Activated naive CD8-positive, alpha-beta T cell (primary cell): ENCODE measurements around the gene ATOSB.
A peak's percentile ranks its signal among the peaks of the same experiment; 100 is the strongest.

ENCODE experiments used
- H3K27ac Mint-ChIP-seq: one replicate; pipeline ENCODE4 v1.8.0; 2021; ENCODE audit warnings: mixed read lengths
- H3K27me3 Mint-ChIP-seq: one replicate; pipeline ENCODE4 v1.8.0; 2021; ENCODE audit warnings: mixed read lengths
- H3K36me3 Mint-ChIP-seq: one replicate; pipeline ENCODE4 v1.8.0; 2021; ENCODE audit warnings: mixed read lengths
- H3K4me1 Mint-ChIP-seq: one replicate; pipeline ENCODE4 v1.8.0; 2021; ENCODE audit warnings: low read depth, mixed read lengths
- H3K4me3 Mint-ChIP-seq: one replicate; pipeline ENCODE4 v1.8.0; 2021; ENCODE audit warnings: mild to moderate bottlenecking, mixed read lengths
- H3K9me3 Mint-ChIP-seq: one replicate; pipeline ENCODE4 v1.8.0; 2021; ENCODE audit warnings: low read depth, mixed read lengths

Gene ATOSB

DNA sequence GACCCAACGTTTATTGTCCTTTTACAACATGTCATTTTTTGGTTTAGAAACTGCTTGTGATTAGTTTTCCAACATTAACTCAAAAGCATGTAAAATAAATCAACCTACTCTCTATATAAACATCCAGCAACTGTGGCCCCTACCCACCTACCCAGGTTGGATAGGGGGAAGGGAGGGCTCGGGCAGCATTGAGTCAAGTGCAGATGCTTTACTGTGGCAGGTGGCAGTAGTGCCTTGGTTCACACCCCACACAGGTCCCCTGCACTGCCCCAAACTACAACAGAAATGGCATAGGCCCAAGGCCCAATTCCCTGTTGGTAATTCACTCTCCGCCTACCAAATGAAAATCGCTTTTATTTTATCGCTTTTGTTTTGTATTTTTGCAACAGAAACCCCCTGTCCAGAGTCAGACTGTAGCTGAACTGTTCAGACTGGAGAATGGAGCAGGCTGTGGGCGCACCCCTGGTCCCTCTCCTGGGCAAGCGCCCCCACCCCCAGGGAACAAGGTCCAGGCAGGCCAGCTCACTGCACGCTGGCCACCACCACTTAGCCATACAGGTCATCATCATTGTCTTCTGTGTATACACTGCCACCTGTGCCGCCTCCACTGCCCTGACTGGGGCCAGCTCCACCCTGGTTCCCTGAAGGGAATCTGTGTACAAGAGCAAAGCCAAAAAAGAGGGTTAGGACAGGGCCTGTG lies 58.9 kb downstream of the ATOSB start:
- H3K9me3 Mint-ChIP-seq, result no peaks in the 10 kb centered on the region
- no peaks in the 10 kb centered on the region for H3K27me3 Mint-ChIP-seq

DNA sequence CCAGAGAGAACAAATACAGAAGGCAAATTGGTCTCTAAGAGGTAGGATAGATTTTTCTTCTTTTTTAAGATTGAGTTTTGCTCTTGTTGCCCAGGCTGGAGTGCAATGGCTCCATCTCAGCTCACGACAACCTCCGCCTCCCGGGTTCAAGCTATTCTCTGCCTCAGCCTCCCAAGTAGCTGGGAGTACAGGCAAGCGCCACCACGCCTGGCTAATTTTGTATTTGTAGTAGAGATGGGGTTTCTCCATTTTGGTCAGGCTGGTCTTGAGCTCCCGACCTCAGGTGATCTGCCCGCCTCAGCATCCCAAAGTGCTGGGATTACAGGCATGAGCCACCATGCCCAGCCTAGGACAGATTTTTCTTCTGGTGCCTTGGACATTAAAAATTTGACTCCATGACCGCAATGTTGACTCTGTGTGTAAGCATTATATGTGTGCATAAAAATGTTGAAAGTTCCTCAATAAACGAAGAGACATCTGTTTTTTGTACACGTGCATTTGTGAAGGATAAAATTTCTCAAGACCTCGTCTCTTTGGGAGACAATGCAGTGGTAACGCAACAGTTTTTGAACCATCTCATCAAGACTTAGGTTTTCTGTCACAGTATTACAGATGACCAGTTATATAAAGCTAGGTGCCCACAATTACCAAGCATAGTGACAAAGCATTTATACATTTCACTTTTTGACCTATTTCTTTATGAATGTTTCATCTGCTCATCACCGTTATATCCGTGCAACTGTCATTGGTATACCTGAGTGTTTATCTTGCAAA lies 60.6 kb downstream of the ATOSB start:
- H3K36me3 Mint-ChIP-seq, result peaks cover 26% of the 10 kb centered on the region
- no peak overlapping the region for H3K4me3 Mint-ChIP-seq
- no peaks in the 10 kb centered on the region for H3K9me3 Mint-ChIP-seq
- H3K4me1 Mint-ChIP-seq, result no peaks in the 10 kb centered on the region
- peak overlapping the region; percentile 7 for H3K27ac Mint-ChIP-seq
- H3K27me3 Mint-ChIP-seq, result no peaks in the 10 kb centered on the region

More for the DNA sequence above, 58.9 kb downstream of the ATOSB start:
- no peaks in the 10 kb centered on the region for H3K4me1 Mint-ChIP-seq
- H3K36me3 Mint-ChIP-seq, result peaks cover 21% of the 10 kb centered on the region
- no peak overlapping the region for H3K4me3 Mint-ChIP-seq
- no peak overlapping the region for H3K27ac Mint-ChIP-seq

DNA sequence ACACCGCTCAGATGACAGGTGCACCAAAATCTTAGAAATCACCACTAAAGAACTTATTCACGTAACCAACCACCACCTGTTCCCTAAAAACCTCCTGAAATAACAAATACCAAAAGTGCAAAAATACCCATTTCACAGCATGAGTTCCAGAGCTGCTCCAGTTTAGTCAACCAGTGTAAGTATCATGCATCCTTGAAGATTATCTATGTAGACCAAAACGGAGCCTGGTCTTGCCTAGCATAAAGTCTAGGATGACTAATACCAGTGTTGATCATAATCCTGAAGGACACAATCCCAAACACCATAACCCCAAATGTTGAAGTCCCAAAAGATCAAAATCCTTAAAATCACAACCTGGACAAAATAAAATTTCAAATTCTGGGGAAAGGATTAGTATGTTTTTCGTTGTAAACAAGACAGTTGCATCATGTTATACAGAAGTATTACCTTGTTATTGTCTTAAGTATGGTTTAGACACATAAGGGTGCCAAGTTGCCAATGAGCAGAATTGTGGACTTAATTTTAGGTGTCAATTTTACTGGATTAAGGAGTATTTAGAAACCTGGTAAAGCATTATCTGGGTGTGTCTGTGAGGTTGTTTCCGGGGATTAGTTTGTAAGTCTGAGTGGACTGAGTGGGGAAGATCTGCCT lies 61.4 kb downstream of the ATOSB start:
- Mint-ChIP-seq H3K4me1 (no peaks in the 10 kb centered on the region), H3K36me3 (peaks cover 24% of the 10 kb centered on the region), H3K4me3 (no peak overlapping the region), H3K27ac (peak overlapping the region; percentile 7), H3K27me3 (no peaks in the 10 kb centered on the region), H3K9me3 (no peaks in the 10 kb centered on the region)
